SK-N-SH (cell line): ENCODE results near the gene HEXD. TPM values are rescaled to one million over a fixed set of nuclear protein-coding genes. Genes with fewer than 3 reads are reported as not detected.

Experiments used
- CTCF ChIA-PET: fragments of 300-600, 350-600 bp; formaldehyde crosslinking; extraction: SDS; loops from one replicate; lab custom pipeline; 2021; lab: Yijun Ruan, JAX
- POLR2A ChIA-PET: fragments of 350-600 bp; sonication (Branson Sonifier 250); formaldehyde crosslinking; extraction: SDS; loops from one replicate; lab custom pipeline; 2020; ENCODE audit warnings: antibody characterized with exemption, inconsistent platforms; lab: Yijun Ruan, JAX
- DNase-seq: peaks from one replicate; pipeline ENCODE4 v3.0.0; 2012
- H2AFZ ChIP-seq: fragments of 200-600 bp; sonication (generic); 2 replicates; pipeline ENCODE4 v1.8.1; 2016; ENCODE audit warnings: antibody characterized with exemption, mild to moderate bottlenecking, low read depth
- H3F3A ChIP-seq: fragments of 200-600 bp; sonication (generic); replicated peaks from 2 replicates; pipeline ENCODE3; 2016; ENCODE audit warnings: antibody characterized with exemption, mild to moderate bottlenecking; ENCODE audit not compliant: insufficient read depth
- H3K27ac ChIP-seq, 2 experiments: fragments of 200-500 bp in 1 of 2; fragments of 200-600 bp in 1 of 2; sonication (Bioruptor generic) in 1 of 2; sonication (generic), shearing (Covaris generic) in 1 of 2; 2 replicates each; pipeline versions ENCODE4 v1.5.1 to v1.6.1; 2014 to 2016; ENCODE audit warnings: low read depth in 2 of 2, inconsistent platforms in 1 of 2, low read length in 1 of 2, mild to moderate bottlenecking in 1 of 2, mixed read lengths in 1 of 2
- H3K27me3 ChIP-seq: fragments of 200-600 bp; sonication (generic), shearing (Covaris generic); 2 replicates; pipeline ENCODE4 v1.6.1; 2016; ENCODE audit warnings: mixed run types; ENCODE audit not compliant: insufficient read depth
- H3K36me3 ChIP-seq, 2 experiments: fragments of 200-500 bp in 1 of 2; fragments of 200-600 bp in 1 of 2; sonication (Bioruptor generic) in 1 of 2; sonication (generic) in 1 of 2; replicated peaks in 1 of 2; 2 replicates each; pipeline versions ENCODE3 to v1.5.1; 2014 to 2016; ENCODE audit warnings: low read length in 1 of 2, mild to moderate bottlenecking in 1 of 2; ENCODE audit not compliant: insufficient read depth in 2 of 2, control insufficient read depth in 1 of 2
- H3K4me1 ChIP-seq, 2 experiments: fragments of 200-500 bp in 1 of 2; fragments of 200-600 bp in 1 of 2; sonication (Bioruptor generic) in 1 of 2; sonication (generic), shearing (Covaris generic) in 1 of 2; 2 replicates each; pipeline versions ENCODE4 v1.5.1 to v1.6.1; 2014 to 2016; ENCODE audit warnings: low read depth in 1 of 2, low read length in 1 of 2, mixed run types in 1 of 2; ENCODE audit not compliant: insufficient read depth in 2 of 2, control insufficient read depth in 1 of 2
- H3K4me2 ChIP-seq: fragments of 200-600 bp; sonication (generic), shearing (Covaris generic); 2 replicates; pipeline ENCODE4 v1.6.1; 2017; ENCODE audit warnings: mixed run types
- H3K4me3 ChIP-seq, 2 experiments: fragments of 200-500 bp in 1 of 2; fragments of 200-600 bp in 1 of 2; sonication (Bioruptor generic) in 1 of 2; sonication (generic), shearing (Covaris generic) in 1 of 2; 2 replicates each; pipeline versions ENCODE4 v1.5.1 to v1.8.1; 2014 to 2016; ENCODE audit warnings: low read depth in 2 of 2, inconsistent platforms in 1 of 2, low read length in 1 of 2, mild to moderate bottlenecking in 1 of 2, mixed read lengths in 1 of 2, moderate library complexity in 1 of 2
- H3K79me2 ChIP-seq: fragments of 200-600 bp; sonication (generic); 2 replicates; pipeline ENCODE4 v1.8.1; 2017; ENCODE audit warnings: mild to moderate bottlenecking; ENCODE audit not compliant: insufficient read depth
- H3K9ac ChIP-seq: fragments of 200-600 bp; sonication (generic); 2 replicates; pipeline ENCODE4 v1.6.1; 2017; ENCODE audit warnings: mixed run types
- H3K9me2 ChIP-seq: fragments of 200-600 bp; sonication (generic); 2 replicates; pipeline ENCODE4 v1.6.1; 2017; ENCODE audit warnings: mixed run types
- H3K9me3 ChIP-seq: fragments of 200-600 bp; sonication (generic); 2 replicates; pipeline ENCODE4 v1.6.1; 2017; ENCODE audit warnings: mixed run types, mild to moderate bottlenecking, moderate library complexity
- H4K20me1 ChIP-seq: fragments of 200-600 bp; sonication (generic); 2 replicates; pipeline ENCODE4 v1.6.1; 2017; ENCODE audit warnings: mild to moderate bottlenecking, mixed run types; ENCODE audit not compliant: insufficient read depth
- EP300 ChIP-seq, 2 experiments: IDR thresholded peaks; 2 replicates each; pipeline versions ENCODE4 v1.4.0 to v1.6.1; 2012; ENCODE audit warnings: borderline replicate concordance in 1 of 2, low read depth in 1 of 2, low read length in 1 of 2
- FOSL2 ChIP-seq: IDR thresholded peaks from 2 replicates; pipeline ENCODE4 v1.4.0; 2012; ENCODE audit warnings: low read depth, mild to moderate bottlenecking, moderate library complexity, borderline replicate concordance
- FOXJ3 ChIP-seq: sonication (generic); formaldehyde crosslinking; IDR thresholded peaks from 2 replicates; pipeline ENCODE4 v1.5.1; 2020; ENCODE audit warnings: mild to moderate bottlenecking, missing genetic modification reagents
- FOXM1 ChIP-seq: IDR thresholded peaks from 2 replicates; pipeline ENCODE4 v1.4.0; 2012; ENCODE audit warnings: low read depth, mild to moderate bottlenecking
- JUND ChIP-seq: IDR thresholded peaks from 2 replicates; pipeline ENCODE4 v1.4.0; 2012
- MEF2A ChIP-seq: IDR thresholded peaks from 2 replicates; pipeline ENCODE4 v1.4.0; 2012; ENCODE audit warnings: low read depth, borderline replicate concordance
- MXI1 ChIP-seq: IDR thresholded peaks from 2 replicates; pipeline ENCODE4 v1.6.1; 2012; ENCODE audit warnings: mild to moderate bottlenecking, low read depth, low read length, improper control_type of control experiment
- NRF1 ChIP-seq: IDR thresholded peaks from 2 replicates; pipeline ENCODE4 v1.6.1; 2012; ENCODE audit warnings: low read depth, mild to moderate bottlenecking, low read length
- RAD21 ChIP-seq: IDR thresholded peaks from 2 replicates; pipeline ENCODE4 v1.6.1; 2012; ENCODE audit warnings: mild to moderate bottlenecking, low read length
- RXRA ChIP-seq: IDR thresholded peaks from 2 replicates; pipeline ENCODE4 v1.4.0; 2012; ENCODE audit warnings: low read depth, mild to moderate bottlenecking, borderline replicate concordance
- TAF1 ChIP-seq: IDR thresholded peaks from 2 replicates; pipeline ENCODE4 v1.6.1; 2012; ENCODE audit warnings: low read depth, mild to moderate bottlenecking, low read length, moderate library complexity, borderline replicate concordance
- TEAD4 ChIP-seq: IDR thresholded peaks from 2 replicates; pipeline ENCODE4 v1.4.0; 2012; ENCODE audit warnings: mild to moderate bottlenecking, borderline replicate concordance; ENCODE audit not compliant: insufficient read depth
- YY1 ChIP-seq: IDR thresholded peaks from 2 replicates; pipeline ENCODE4 v1.4.0; 2012; ENCODE audit warnings: low read depth, mild to moderate bottlenecking
- WGBS: methylation state at CpG from one replicate; pipeline ENCODE4 v1.1.6; 2017; ENCODE audit warnings: low lambda C conversion rate; 5-methylcytosine and 5-hydroxymethylcytosine counted together
- polyA plus RNA-seq, 3 experiments: library from polyadenylated mRNA; depleted of rRNA; stranded (reverse); fragments of >200 nt; gene quantifications; 2 replicates each; pipeline ENCODE4 v1.2.3, GENCODE V29; 2012
- TF ChIP-seq, protein P1 (sequence below): fragments of 150-350 bp; IDR thresholded peaks from 2 replicates; pipeline ENCODE4 v1.6.1; 2016; ENCODE audit warnings: mild to moderate bottlenecking, low read depth, low read length
- TF ChIP-seq, protein P2 (sequence below): fragments of 200-600 bp; sonication (generic); IDR thresholded peaks from 2 replicates; pipeline ENCODE4 v1.6.1; 2017; ENCODE audit warnings: antibody characterized with exemption, mild to moderate bottlenecking, moderate library complexity
- TF ChIP-seq, protein P3 (sequence below): IDR thresholded peaks from 2 replicates; pipeline ENCODE4 v1.6.1; 2012; ENCODE audit warnings: mild to moderate bottlenecking, low read depth, low read length, moderate library complexity
- TF ChIP-seq, protein P4 (sequence below): IDR thresholded peaks from 2 replicates; pipeline ENCODE4 v1.4.0; 2012; ENCODE audit warnings: low read depth, borderline replicate concordance
- TF ChIP-seq, protein P5 (sequence below): IDR thresholded peaks from 2 replicates; pipeline ENCODE4; 2012
- TF ChIP-seq, protein P6 (sequence below): IDR thresholded peaks from 2 replicates; pipeline ENCODE4 v1.4.0; 2012; ENCODE audit warnings: low read depth, borderline replicate concordance

The HEXD gene
- polyA plus RNA-seq, 1 of the 3 experiments (the other 2 are of a cell fraction) = 38.8 TPM

DNA sequence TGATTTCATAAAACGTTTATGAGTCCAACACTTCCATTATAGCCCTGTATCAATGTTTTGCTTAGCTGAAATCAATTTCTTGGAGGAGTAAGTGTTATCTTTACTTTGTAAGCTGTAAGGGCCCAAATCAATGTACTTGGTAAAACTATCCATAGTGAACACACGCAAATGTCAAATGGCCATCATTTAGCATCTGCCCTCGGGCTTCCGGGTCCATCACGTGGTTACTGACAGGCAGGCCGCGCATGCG, 39.7 kb downstream of the HEXD start (continued):
- TF ChIP-seq FOXM1 = no peak
- no peak for TF ChIP-seq JUND
- TF ChIP-seq, all 33 proteins: peak for 11

DNA sequence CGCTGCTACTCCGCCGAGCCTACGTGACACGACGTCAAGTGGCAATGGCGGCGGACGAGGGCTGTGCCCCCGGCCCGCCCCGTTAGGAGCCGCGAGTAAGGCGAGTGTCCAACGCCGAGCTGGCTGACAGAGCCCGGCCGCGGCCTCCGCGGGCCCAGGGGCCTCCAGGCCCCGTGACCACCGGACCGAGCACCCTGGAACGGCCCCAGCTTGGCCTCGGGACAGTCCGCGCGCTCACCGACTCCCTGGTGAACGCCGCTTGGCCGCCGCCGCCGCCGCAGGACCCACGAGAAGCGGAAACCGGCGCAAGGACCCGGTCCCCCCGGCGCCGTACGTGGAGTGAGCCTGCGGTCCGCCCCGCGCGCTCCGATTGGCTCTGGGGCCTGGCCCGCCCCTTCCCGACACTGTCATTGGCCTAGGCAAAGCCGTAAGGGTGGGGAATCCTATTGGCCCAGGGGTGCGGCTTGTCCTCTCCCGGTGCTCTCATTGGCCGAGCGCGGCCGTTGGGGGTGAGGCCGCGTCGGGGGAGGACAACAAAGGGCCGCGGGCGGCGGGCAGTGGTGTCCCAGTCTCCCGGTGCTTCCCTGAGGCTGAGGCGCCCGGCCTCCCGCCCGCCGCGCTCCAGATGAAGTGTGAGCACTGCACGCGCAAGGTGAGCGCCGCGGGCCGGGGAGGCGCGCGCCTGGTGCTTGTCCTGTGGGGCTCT, 40.2 kb downstream of the HEXD start, which contains the start of gene NARF:
NARF (plus strand) TSS at position 563 of the 706 bp plus-strand sequence; CDS start at position 626, 63 bp downstream.
- H3K9ac ChIP-seq = peak within 1 kb of the TSS; percentile 95
- peak within 1 kb of the TSS; percentile 94 for H3K4me2 ChIP-seq
- CTCF ChIA-PET = interaction anchor here (0.6 to 2.2 kb wide), 4 partner anchors 35 to 252 kb away, joined by 3 to 9 read pairs (median 3); no protein-coding TSS in a partner anchor
- peak; percentile 100 for DNase-seq
- peak within 1 kb of the TSS; percentile 54 for H2AFZ ChIP-seq
- H3K9me3 ChIP-seq = no peaks in the 10 kb centered on the region
- H3K4me1 ChIP-seq = peaks cover 5 to 11% of the 10 kb centered on the region in 2 experiments; a peak in 3 of 4 replicates
- peaks cover 28% of the 10 kb centered on the region for H3K79me2 ChIP-seq
- WGBS = 0% methylated on average over 15 of the region's 85 CpGs
- no peaks in the 10 kb centered on the region for H3K27me3 ChIP-seq
- H3K4me3 ChIP-seq = peak within 1 kb of the TSS; percentile 74 to 92
- H3F3A ChIP-seq = peaks cover 7% of the 10 kb centered on the region
- H3K27ac ChIP-seq = peak within 1 kb of the TSS; percentile 98 to 99
- peaks cover 15 to 21% of the 10 kb centered on the region in 2 experiments for H3K36me3 ChIP-seq
- H3K9me2 ChIP-seq = no peaks in the 10 kb centered on the region
- peaks cover 6% of the 10 kb centered on the region; the same call in 1 of the 2 replicates for H4K20me1 ChIP-seq
- POLR2A ChIA-PET = interaction anchor here (0.7 to 0.9 kb wide), 2 partner anchors 36 to 59 kb away, joined by 3 read pairs; no protein-coding TSS in a partner anchor
- TF ChIP-seq, protein P1, sequence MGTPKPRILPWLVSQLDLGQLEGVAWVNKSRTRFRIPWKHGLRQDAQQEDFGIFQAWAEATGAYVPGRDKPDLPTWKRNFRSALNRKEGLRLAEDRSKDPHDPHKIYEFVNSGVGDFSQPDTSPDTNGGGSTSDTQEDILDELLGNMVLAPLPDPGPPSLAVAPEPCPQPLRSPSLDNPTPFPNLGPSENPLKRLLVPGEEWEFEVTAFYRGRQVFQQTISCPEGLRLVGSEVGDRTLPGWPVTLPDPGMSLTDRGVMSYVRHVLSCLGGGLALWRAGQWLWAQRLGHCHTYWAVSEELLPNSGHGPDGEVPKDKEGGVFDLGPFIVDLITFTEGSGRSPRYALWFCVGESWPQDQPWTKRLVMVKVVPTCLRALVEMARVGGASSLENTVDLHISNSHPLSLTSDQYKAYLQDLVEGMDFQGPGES = peak; percentile 92
- TF ChIP-seq TEAD4 (no peak), FOXJ3 (no peak), MEF2A (no peak), EP300 (IDR thresholded peaks at IDR 0.05; ENCODE audit: borderline replicate concordance in 1 of 2, low read depth in 1 of 2, low read length in 1 of 2) (peak in 1 of 2 experiments; percentile 45; a peak in 3 of 4 replicates), RXRA (no peak), RAD21 (no peak), FOSL2 (no peak), NRF1 (0 out of 2 replicates have a peak, but pooled peaks have one; percentile 14), YY1 (peak; percentile 96), TAF1 (peak; percentile 89; the same call in 1 of the 2 replicates), MXI1 (peak; percentile 54; the same call in 1 of the 2 replicates)
- TF ChIP-seq, protein P2, sequence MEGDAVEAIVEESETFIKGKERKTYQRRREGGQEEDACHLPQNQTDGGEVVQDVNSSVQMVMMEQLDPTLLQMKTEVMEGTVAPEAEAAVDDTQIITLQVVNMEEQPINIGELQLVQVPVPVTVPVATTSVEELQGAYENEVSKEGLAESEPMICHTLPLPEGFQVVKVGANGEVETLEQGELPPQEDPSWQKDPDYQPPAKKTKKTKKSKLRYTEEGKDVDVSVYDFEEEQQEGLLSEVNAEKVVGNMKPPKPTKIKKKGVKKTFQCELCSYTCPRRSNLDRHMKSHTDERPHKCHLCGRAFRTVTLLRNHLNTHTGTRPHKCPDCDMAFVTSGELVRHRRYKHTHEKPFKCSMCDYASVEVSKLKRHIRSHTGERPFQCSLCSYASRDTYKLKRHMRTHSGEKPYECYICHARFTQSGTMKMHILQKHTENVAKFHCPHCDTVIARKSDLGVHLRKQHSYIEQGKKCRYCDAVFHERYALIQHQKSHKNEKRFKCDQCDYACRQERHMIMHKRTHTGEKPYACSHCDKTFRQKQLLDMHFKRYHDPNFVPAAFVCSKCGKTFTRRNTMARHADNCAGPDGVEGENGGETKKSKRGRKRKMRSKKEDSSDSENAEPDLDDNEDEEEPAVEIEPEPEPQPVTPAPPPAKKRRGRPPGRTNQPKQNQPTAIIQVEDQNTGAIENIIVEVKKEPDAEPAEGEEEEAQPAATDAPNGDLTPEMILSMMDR = no peak
- TF ChIP-seq, protein P3, sequence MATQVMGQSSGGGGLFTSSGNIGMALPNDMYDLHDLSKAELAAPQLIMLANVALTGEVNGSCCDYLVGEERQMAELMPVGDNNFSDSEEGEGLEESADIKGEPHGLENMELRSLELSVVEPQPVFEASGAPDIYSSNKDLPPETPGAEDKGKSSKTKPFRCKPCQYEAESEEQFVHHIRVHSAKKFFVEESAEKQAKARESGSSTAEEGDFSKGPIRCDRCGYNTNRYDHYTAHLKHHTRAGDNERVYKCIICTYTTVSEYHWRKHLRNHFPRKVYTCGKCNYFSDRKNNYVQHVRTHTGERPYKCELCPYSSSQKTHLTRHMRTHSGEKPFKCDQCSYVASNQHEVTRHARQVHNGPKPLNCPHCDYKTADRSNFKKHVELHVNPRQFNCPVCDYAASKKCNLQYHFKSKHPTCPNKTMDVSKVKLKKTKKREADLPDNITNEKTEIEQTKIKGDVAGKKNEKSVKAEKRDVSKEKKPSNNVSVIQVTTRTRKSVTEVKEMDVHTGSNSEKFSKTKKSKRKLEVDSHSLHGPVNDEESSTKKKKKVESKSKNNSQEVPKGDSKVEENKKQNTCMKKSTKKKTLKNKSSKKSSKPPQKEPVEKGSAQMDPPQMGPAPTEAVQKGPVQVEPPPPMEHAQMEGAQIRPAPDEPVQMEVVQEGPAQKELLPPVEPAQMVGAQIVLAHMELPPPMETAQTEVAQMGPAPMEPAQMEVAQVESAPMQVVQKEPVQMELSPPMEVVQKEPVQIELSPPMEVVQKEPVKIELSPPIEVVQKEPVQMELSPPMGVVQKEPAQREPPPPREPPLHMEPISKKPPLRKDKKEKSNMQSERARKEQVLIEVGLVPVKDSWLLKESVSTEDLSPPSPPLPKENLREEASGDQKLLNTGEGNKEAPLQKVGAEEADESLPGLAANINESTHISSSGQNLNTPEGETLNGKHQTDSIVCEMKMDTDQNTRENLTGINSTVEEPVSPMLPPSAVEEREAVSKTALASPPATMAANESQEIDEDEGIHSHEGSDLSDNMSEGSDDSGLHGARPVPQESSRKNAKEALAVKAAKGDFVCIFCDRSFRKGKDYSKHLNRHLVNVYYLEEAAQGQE = peak; percentile 28; the same call in 1 of the 2 replicates
- TF ChIP-seq, protein P4, sequence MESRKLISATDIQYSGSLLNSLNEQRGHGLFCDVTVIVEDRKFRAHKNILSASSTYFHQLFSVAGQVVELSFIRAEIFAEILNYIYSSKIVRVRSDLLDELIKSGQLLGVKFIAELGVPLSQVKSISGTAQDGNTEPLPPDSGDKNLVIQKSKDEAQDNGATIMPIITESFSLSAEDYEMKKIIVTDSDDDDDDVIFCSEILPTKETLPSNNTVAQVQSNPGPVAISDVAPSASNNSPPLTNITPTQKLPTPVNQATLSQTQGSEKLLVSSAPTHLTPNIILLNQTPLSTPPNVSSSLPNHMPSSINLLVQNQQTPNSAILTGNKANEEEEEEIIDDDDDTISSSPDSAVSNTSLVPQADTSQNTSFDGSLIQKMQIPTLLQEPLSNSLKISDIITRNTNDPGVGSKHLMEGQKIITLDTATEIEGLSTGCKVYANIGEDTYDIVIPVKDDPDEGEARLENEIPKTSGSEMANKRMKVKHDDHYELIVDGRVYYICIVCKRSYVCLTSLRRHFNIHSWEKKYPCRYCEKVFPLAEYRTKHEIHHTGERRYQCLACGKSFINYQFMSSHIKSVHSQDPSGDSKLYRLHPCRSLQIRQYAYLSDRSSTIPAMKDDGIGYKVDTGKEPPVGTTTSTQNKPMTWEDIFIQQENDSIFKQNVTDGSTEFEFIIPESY = no peak
- TF ChIP-seq, protein P5, sequence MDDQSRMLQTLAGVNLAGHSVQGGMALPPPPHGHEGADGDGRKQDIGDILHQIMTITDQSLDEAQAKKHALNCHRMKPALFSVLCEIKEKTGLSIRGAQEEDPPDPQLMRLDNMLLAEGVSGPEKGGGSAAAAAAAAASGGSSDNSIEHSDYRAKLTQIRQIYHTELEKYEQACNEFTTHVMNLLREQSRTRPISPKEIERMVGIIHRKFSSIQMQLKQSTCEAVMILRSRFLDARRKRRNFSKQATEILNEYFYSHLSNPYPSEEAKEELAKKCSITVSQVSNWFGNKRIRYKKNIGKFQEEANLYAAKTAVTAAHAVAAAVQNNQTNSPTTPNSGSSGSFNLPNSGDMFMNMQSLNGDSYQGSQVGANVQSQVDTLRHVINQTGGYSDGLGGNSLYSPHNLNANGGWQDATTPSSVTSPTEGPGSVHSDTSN = peak; percentile 2; the same call in 1 of the 2 replicates
- TF ChIP-seq, protein P6, sequence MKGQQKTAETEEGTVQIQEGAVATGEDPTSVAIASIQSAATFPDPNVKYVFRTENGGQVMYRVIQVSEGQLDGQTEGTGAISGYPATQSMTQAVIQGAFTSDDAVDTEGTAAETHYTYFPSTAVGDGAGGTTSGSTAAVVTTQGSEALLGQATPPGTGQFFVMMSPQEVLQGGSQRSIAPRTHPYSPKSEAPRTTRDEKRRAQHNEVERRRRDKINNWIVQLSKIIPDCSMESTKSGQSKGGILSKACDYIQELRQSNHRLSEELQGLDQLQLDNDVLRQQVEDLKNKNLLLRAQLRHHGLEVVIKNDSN = no peak
